ENCODE data around the gene GTF2IRD2.
"Not testable (repeated sequence)": the region's sequence is repeated elsewhere in the genome, so short reads cannot be mapped to it uniquely, and the experiment has no call there.

- not testable (repeated sequence) for TF ChIP-seq CTCF, POLR2AphosphoS5 (IDR thresholded peaks at IDR 0.05)
These were observed at the start of gene GTF2IRD2 for GRCh38 chr7:74850833-74851721.
